ENCODE data around the gene BLNK.

- TF ChIP-seq EZH2 (IDR thresholded peaks at IDR 0.05; ENCODE audit: borderline replicate concordance, low read depth, low read length, poor library complexity, severe bottlenecking): no peak
- TF ChIP-seq, protein P1, sequence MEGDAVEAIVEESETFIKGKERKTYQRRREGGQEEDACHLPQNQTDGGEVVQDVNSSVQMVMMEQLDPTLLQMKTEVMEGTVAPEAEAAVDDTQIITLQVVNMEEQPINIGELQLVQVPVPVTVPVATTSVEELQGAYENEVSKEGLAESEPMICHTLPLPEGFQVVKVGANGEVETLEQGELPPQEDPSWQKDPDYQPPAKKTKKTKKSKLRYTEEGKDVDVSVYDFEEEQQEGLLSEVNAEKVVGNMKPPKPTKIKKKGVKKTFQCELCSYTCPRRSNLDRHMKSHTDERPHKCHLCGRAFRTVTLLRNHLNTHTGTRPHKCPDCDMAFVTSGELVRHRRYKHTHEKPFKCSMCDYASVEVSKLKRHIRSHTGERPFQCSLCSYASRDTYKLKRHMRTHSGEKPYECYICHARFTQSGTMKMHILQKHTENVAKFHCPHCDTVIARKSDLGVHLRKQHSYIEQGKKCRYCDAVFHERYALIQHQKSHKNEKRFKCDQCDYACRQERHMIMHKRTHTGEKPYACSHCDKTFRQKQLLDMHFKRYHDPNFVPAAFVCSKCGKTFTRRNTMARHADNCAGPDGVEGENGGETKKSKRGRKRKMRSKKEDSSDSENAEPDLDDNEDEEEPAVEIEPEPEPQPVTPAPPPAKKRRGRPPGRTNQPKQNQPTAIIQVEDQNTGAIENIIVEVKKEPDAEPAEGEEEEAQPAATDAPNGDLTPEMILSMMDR (conservative IDR thresholded peaks at IDR 0.05; ENCODE audit: low read depth, low read length): no peak
These were observed 19.2 kb upstream of the BLNK start for GRCh38 chr10:96290368-96291133.

Measured in A673 (cell line).